ENCODE measurements around the gene NRL.

NRL gene

GRCh38 chr14:24058260-24058950 is 56.3 kb downstream of the NRL start:
- Histone ChIP-seq H3K79me1 (ENCODE audit: low read depth, low read length) (no peaks in the 10 kb centered on the region), H2AFZ (ENCODE audit: low read length) (no peak overlapping the region), H3K4me2 (ENCODE audit: insufficient read depth, low read length, poor library complexity, severe bottlenecking) (no peak overlapping the region), H3K23ac (ENCODE audit: low read depth, low read length, poor library complexity) (no peak overlapping the region), H3K27me3 (ENCODE audit: control insufficient read depth in 3 of 3, insufficient read depth in 3 of 3, low read depth in 1 of 3, low read length in 3 of 3) (no peaks in the 10 kb centered on the region), H4K91ac (ENCODE audit: low read depth, low read length, poor library complexity) (no peak overlapping the region), H2BK5ac (ENCODE audit: low read length) (no peak overlapping the region), H3K4ac (ENCODE audit: low read length) (no peak overlapping the region), H3K9ac (ENCODE audit: low read depth, low read length, poor library complexity) (no peak overlapping the region), H3K4me3 (ENCODE audit: low read length in 2 of 2) (no peak overlapping the region), H2AK5ac (ENCODE audit: low read depth, low read length) (no peak overlapping the region), H2BK120ac (ENCODE audit: low read depth, low read length) (no peak overlapping the region), H2BK15ac (ENCODE audit: low read length) (no peak overlapping the region), H3K27ac (replicated peaks; ENCODE audit: low read length) (no peak overlapping the region), H3K14ac (ENCODE audit: low read length) (no peak overlapping the region), H2BK12ac (ENCODE audit: low read length) (no peak overlapping the region), H3K18ac (ENCODE audit: low read length) (no peak overlapping the region), H3K9me3 (replicated peaks in 1 of 2; ENCODE audit: control insufficient read depth in 2 of 2, insufficient read depth in 1 of 2, low read depth in 1 of 2, low read length in 2 of 2) (no peaks in the 10 kb centered on the region), H3K4me1 (ENCODE audit: control insufficient read depth in 2 of 2, insufficient read depth in 1 of 2, low read depth in 1 of 2, low read length in 2 of 2) (peaks cover 7 to 8% of the 10 kb centered on the region in 2 donors), H3K36me3 (replicated peaks in 1 of 2; ENCODE audit: control insufficient read depth in 2 of 2, insufficient read depth in 2 of 2, low read length in 2 of 2) (no peaks in the 10 kb centered on the region), H4K8ac (ENCODE audit: low read depth, low read length) (no peak overlapping the region)
- WGBS, 2 donors (ENCODE audit: extremely low coverage in 2 of 2, insufficient read length in 2 of 2, insufficient replicate concordance in 1 of 2) = no CpG with 5 or more reads among the region's 7 CpGs
- DNase-seq (ENCODE audit: low spot score) = peak; percentile 72

- DNase-seq (ENCODE audit: low spot score) = no peak
- no peak overlapping the region for H3K27ac ChIP-seq (replicated peaks; ENCODE audit: low read length)
- H2BK120ac ChIP-seq (ENCODE audit: low read depth, low read length) = no peak overlapping the region
- no CpG with 5 or more reads among the region's 14 CpGs for WGBS, 2 donors (ENCODE audit: extremely low coverage in 2 of 2, insufficient read length in 2 of 2, insufficient replicate concordance in 1 of 2)
- H3K4me3 ChIP-seq (ENCODE audit: low read length in 2 of 2) = no peak overlapping the region
- H3K27me3 ChIP-seq (ENCODE audit: control insufficient read depth in 3 of 3, insufficient read depth in 3 of 3, low read depth in 1 of 3, low read length in 3 of 3) = no peaks in the 10 kb centered on the region
- H2BK12ac ChIP-seq (ENCODE audit: low read length) = peak overlapping the region; percentile 77
- no peak overlapping the region for H3K4ac ChIP-seq (ENCODE audit: low read length)
- H3K79me1 ChIP-seq (ENCODE audit: low read depth, low read length) = no peaks in the 10 kb centered on the region
- peaks cover 7 to 8% of the 10 kb centered on the region in 2 donors for H3K4me1 ChIP-seq (ENCODE audit: control insufficient read depth in 2 of 2, insufficient read depth in 1 of 2, low read depth in 1 of 2, low read length in 2 of 2)
- H3K23ac ChIP-seq (ENCODE audit: low read depth, low read length, poor library complexity) = no peak overlapping the region
- no peak overlapping the region for H3K4me2 ChIP-seq (ENCODE audit: insufficient read depth, low read length, poor library complexity, severe bottlenecking)
- no peak overlapping the region for H4K8ac ChIP-seq (ENCODE audit: low read depth, low read length)
- no peak overlapping the region for H3K18ac ChIP-seq (ENCODE audit: low read length)
- H3K36me3 ChIP-seq (replicated peaks in 1 of 2; ENCODE audit: control insufficient read depth in 2 of 2, insufficient read depth in 2 of 2, low read length in 2 of 2) = no peaks in the 10 kb centered on the region
- peak overlapping the region; percentile 45 for H2BK5ac ChIP-seq (ENCODE audit: low read length)
- no peaks in the 10 kb centered on the region for H3K9me3 ChIP-seq (replicated peaks in 1 of 2; ENCODE audit: control insufficient read depth in 2 of 2, insufficient read depth in 1 of 2, low read depth in 1 of 2, low read length in 2 of 2)
- H4K91ac ChIP-seq (ENCODE audit: low read depth, low read length, poor library complexity) = no peak overlapping the region
- H2AK5ac ChIP-seq (ENCODE audit: low read depth, low read length) = peak overlapping the region; percentile 41
- no peak overlapping the region for H3K9ac ChIP-seq (ENCODE audit: low read depth, low read length, poor library complexity)
- H2BK15ac ChIP-seq (ENCODE audit: low read length) = no peak overlapping the region
- no peak overlapping the region for H2AFZ ChIP-seq (ENCODE audit: low read length)
- H3K14ac ChIP-seq (ENCODE audit: low read length) = peak overlapping the region; percentile 3
Observed at GRCh38 chr14:24057867-24058259, 56.9 kb downstream of the NRL start.

- Histone ChIP-seq H3K4me3 (ENCODE audit: low read length in 2 of 2) (no peak overlapping the region), H2AFZ (ENCODE audit: low read length) (no peak overlapping the region), H2BK12ac (ENCODE audit: low read length) (no peak overlapping the region), H3K4me2 (ENCODE audit: insufficient read depth, low read length, poor library complexity, severe bottlenecking) (no peak overlapping the region), H2BK15ac (ENCODE audit: low read length) (no peak overlapping the region), H3K27me3 (ENCODE audit: control insufficient read depth in 3 of 3, insufficient read depth in 3 of 3, low read depth in 1 of 3, low read length in 3 of 3) (no peaks in the 10 kb centered on the region), H3K9ac (ENCODE audit: low read depth, low read length, poor library complexity) (no peak overlapping the region), H3K36me3 (replicated peaks in 1 of 2; ENCODE audit: control insufficient read depth in 2 of 2, insufficient read depth in 2 of 2, low read length in 2 of 2) (no peaks in the 10 kb centered on the region), H2AK5ac (ENCODE audit: low read depth, low read length) (no peak overlapping the region), H4K91ac (ENCODE audit: low read depth, low read length, poor library complexity) (no peak overlapping the region), H2BK120ac (ENCODE audit: low read depth, low read length) (no peak overlapping the region), H4K8ac (ENCODE audit: low read depth, low read length) (no peak overlapping the region), H3K9me3 (replicated peaks in 1 of 2; ENCODE audit: control insufficient read depth in 2 of 2, insufficient read depth in 1 of 2, low read depth in 1 of 2, low read length in 2 of 2) (no peaks in the 10 kb centered on the region), H3K4me1 (ENCODE audit: control insufficient read depth in 2 of 2, insufficient read depth in 1 of 2, low read depth in 1 of 2, low read length in 2 of 2) (peaks cover 8 to 11% of the 10 kb centered on the region in 2 donors), H2BK5ac (ENCODE audit: low read length) (no peak overlapping the region), H3K23ac (ENCODE audit: low read depth, low read length, poor library complexity) (no peak overlapping the region), H3K18ac (ENCODE audit: low read length) (no peak overlapping the region), H3K4ac (ENCODE audit: low read length) (no peak overlapping the region), H3K79me1 (ENCODE audit: low read depth, low read length) (no peaks in the 10 kb centered on the region), H3K14ac (ENCODE audit: low read length) (no peak overlapping the region), H3K27ac (replicated peaks; ENCODE audit: low read length) (no peak overlapping the region)
- no peak for DNase-seq (ENCODE audit: low spot score)
- no CpG with 5 or more reads among the region's 2 CpGs for WGBS, 2 donors (ENCODE audit: extremely low coverage in 2 of 2, insufficient read length in 2 of 2, insufficient replicate concordance in 1 of 2)
Observed at GRCh38 chr14:24057271-24057670, 57.5 kb downstream of the NRL start.

GRCh38 chr14:24056800-24057184 is 58.0 kb downstream of the NRL start:
- Histone ChIP-seq H3K14ac (ENCODE audit: low read length) (no peak overlapping the region), H2BK120ac (ENCODE audit: low read depth, low read length) (no peak overlapping the region), H2AK5ac (ENCODE audit: low read depth, low read length) (no peak overlapping the region), H3K36me3 (replicated peaks in 1 of 2; ENCODE audit: control insufficient read depth in 2 of 2, insufficient read depth in 2 of 2, low read length in 2 of 2) (no peaks in the 10 kb centered on the region), H4K91ac (ENCODE audit: low read depth, low read length, poor library complexity) (no peak overlapping the region), H2AFZ (ENCODE audit: low read length) (no peak overlapping the region), H3K4me2 (ENCODE audit: insufficient read depth, low read length, poor library complexity, severe bottlenecking) (no peak overlapping the region), H3K9ac (ENCODE audit: low read depth, low read length, poor library complexity) (peak overlapping the region; percentile 24), H3K4me3 (ENCODE audit: low read length in 2 of 2) (no peak overlapping the region), H2BK12ac (ENCODE audit: low read length) (no peak overlapping the region), H3K23ac (ENCODE audit: low read depth, low read length, poor library complexity) (no peak overlapping the region), H4K8ac (ENCODE audit: low read depth, low read length) (no peak overlapping the region), H3K4ac (ENCODE audit: low read length) (no peak overlapping the region), H3K27ac (replicated peaks; ENCODE audit: low read length) (no peak overlapping the region), H2BK5ac (ENCODE audit: low read length) (no peak overlapping the region), H3K79me1 (ENCODE audit: low read depth, low read length) (no peaks in the 10 kb centered on the region), H2BK15ac (ENCODE audit: low read length) (peak overlapping the region; percentile 32), H3K4me1 (ENCODE audit: control insufficient read depth in 2 of 2, insufficient read depth in 1 of 2, low read depth in 1 of 2, low read length in 2 of 2) (peaks cover 10 to 11% of the 10 kb centered on the region in 2 donors), H3K27me3 (ENCODE audit: control insufficient read depth in 3 of 3, insufficient read depth in 3 of 3, low read depth in 1 of 3, low read length in 3 of 3) (no peaks in the 10 kb centered on the region), H3K18ac (ENCODE audit: low read length) (no peak overlapping the region), H3K9me3 (replicated peaks in 1 of 2; ENCODE audit: control insufficient read depth in 2 of 2, insufficient read depth in 1 of 2, low read depth in 1 of 2, low read length in 2 of 2) (no peaks in the 10 kb centered on the region)
- DNase-seq (ENCODE audit: low spot score) = no peak
- no CpG with 5 or more reads among the region's 8 CpGs for WGBS, 2 donors (ENCODE audit: extremely low coverage in 2 of 2, insufficient read length in 2 of 2, insufficient replicate concordance in 1 of 2)
